ENCODE measurements around the gene TSPY9.
"Not testable (repeated sequence)": the region's sequence is repeated elsewhere in the genome, so short reads cannot be mapped to it uniquely, and the experiment has no call there.

Gene TSPY9

GRCh38 chrY:9486967-9487366 lies at the start of gene TSPY9:
TSPY9 (plus strand) TSS chrY:9487267; CDS start chrY:9487313, 46 bp downstream.
- not testable (repeated sequence) for DNase-seq (ENCODE audit: low read depth, low spot score)

- not testable (repeated sequence) for DNase-seq (ENCODE audit: low read depth, low spot score)
These were observed 20.4 kb upstream of the TSPY9 start, which contains the start of gene TSPY1 for GRCh38 chrY:9466655-9467054. TSPY1 (plus strand) TSS chrY:9466955; CDS start chrY:9467001, 46 bp downstream.

GRCh38 chrY:9504396-9504795 lies 17.3 kb downstream of the TSPY9 start:
- DNase-seq (ENCODE audit: low read depth, low spot score): not testable (repeated sequence)

GRCh38 chrY:9516287-9516686 lies 29.2 kb downstream of the TSPY9 start:
- DNase-seq (ENCODE audit: low read depth, low spot score): not testable (repeated sequence)

GRCh38 chrY:9527580-9527979 lies 40.5 kb downstream of the TSPY9 start, which contains the start of gene TSPY10:
TSPY10 (plus strand) TSS chrY:9527880; CDS start chrY:9527926, 46 bp downstream.
- DNase-seq (ENCODE audit: low read depth, low spot score): not testable (repeated sequence)

Measured in ELF-1 (cell line).